Lung (tissue), 12 donors: ENCODE measurements around the gene CR1. TPM values are rescaled to one million over a fixed set of nuclear protein-coding genes. Genes with fewer than 3 reads are reported as not detected.
"Not testable (repeated sequence)": the region's sequence is repeated elsewhere in the genome, so short reads cannot be mapped to it uniquely, and the experiment has no call there.

Source experiments
- ATAC-seq: fragments of 200-7000 bp; cut with Tn5 transposase; one replicate; pipeline ENCODE4 v1.9.1; 2020; ENCODE audit warnings: moderate number of reproducible peaks; ENCODE audit not compliant: insufficient read depth, low FRiP score
- DNase-seq, 3 donors: peaks; one replicate each; pipeline ENCODE4 v3.0.0-alpha.2; 2013 to 2017
- H3K27ac ChIP-seq, 2 donors: one replicate each; pipeline ENCODE4 v1.5.1; 2013; ENCODE audit warnings: mild to moderate bottlenecking in 2 of 2, moderate library complexity in 2 of 2, control low read depth in 1 of 2, inconsistent platforms in 1 of 2, low read depth in 1 of 2, low read length in 1 of 2
- H3K27me3 ChIP-seq, 3 donors: one replicate each; pipeline ENCODE4 v1.5.1; 2013; ENCODE audit warnings: low read length in 2 of 3; ENCODE audit not compliant: control insufficient read depth in 3 of 3, insufficient read depth in 3 of 3
- H3K36me3 ChIP-seq, 4 donors: one replicate each; pipeline ENCODE4 v1.5.1; 2013; ENCODE audit warnings: low read length in 4 of 4, mild to moderate bottlenecking in 1 of 4, moderate library complexity in 1 of 4; ENCODE audit not compliant: control insufficient read depth in 4 of 4, insufficient read depth in 4 of 4
- H3K4me1 ChIP-seq, 5 donors: one replicate each; pipeline ENCODE4 v1.5.1; 2013; ENCODE audit warnings: low read length in 5 of 5, mild to moderate bottlenecking in 2 of 5, moderate library complexity in 1 of 5; ENCODE audit not compliant: control insufficient read depth in 5 of 5, insufficient read depth in 5 of 5
- H3K4me3 ChIP-seq: one replicate; pipeline ENCODE4 v1.5.1; 2013; ENCODE audit warnings: mild to moderate bottlenecking, control low read depth, moderate library complexity
- H3K9ac ChIP-seq, 2 donors: one replicate each; pipeline ENCODE4 v1.5.1; 2013; ENCODE audit warnings: low read length in 2 of 2, control low read depth in 1 of 2; ENCODE audit not compliant: insufficient read depth in 1 of 2
- H3K9me3 ChIP-seq, 4 donors: one replicate each; pipeline ENCODE4 v1.5.1; 2013; ENCODE audit warnings: low read length in 3 of 4, mild to moderate bottlenecking in 1 of 4, moderate library complexity in 1 of 4; ENCODE audit not compliant: control insufficient read depth in 4 of 4, insufficient read depth in 3 of 4
- CTCF ChIP-seq: IDR thresholded peaks from 2 replicates; pipeline ENCODE4 v1.5.1; 2012; ENCODE audit warnings: mild to moderate bottlenecking; ENCODE audit errors: control extremely low read depth, extremely low read depth
- WGBS, 2 donors: extraction: QIAGEN DNeasy Blood & Tissue Kit; methylation state at CpG; one replicate each; pipeline ENCODE4 v1.1.7; 2013; 5-methylcytosine and 5-hydroxymethylcytosine counted together
- polyA plus RNA-seq, 2 donors: library from polyadenylated mRNA; stranded (reverse); fragments of 200-250 nt; gene quantifications; one replicate each; pipeline ENCODE4 v1.2.1, GENCODE V29; 2013
- total RNA-seq, 2 donors: library from RNA; depleted of rRNA in 1 of 2; stranded (reverse); fragments of >200 nt in 1 of 2; gene quantifications; one replicate each; pipeline ENCODE4 v1.2.1, GENCODE V29; 2014 to 2021
- donor health status: control.
- donor health status: control.
- donor health status: Bipolar disorder and iron deficiency.
- donor health status: healthy.
- donor health status: DM: yes; HTN: yes; CAD: no.

CR1 gene
- total and polyA plus RNA-seq, 4 donors, result 0.57 to 26.6 (median 16.6) TPM

- no peak for DNase-seq
- no peak for TF ChIP-seq CTCF
- Histone ChIP-seq H3K27me3 (no peaks in the 10 kb centered on the region), H3K27ac (no peak overlapping the region), H3K36me3 (no peaks in the 10 kb centered on the region), H3K4me1 (no peaks in the 10 kb centered on the region), H3K9me3 (no peaks in the 10 kb centered on the region), H3K4me3 (no peak overlapping the region), H3K9ac (no peak overlapping the region)
- ATAC-seq, result no peak
- 70 to 87% methylated on average over 4 of the region's 4 CpGs for WGBS, 2 donors
Observed at GRCh38 chr1:207518608-207519236, 22.8 kb downstream of the CR1 start.

GRCh38 chr1:207519505-207520399, 23.8 kb downstream of the CR1 start:
- 83 to 85% methylated on average over 23 of the region's 23 CpGs for WGBS, 2 donors
- H3K4me1 ChIP-seq, result no peaks in the 10 kb centered on the region
- ATAC-seq, result no peak
- no peak overlapping the region for H3K4me3 ChIP-seq
- DNase-seq, result no peak
- TF ChIP-seq CTCF, result no peak
- no peaks in the 10 kb centered on the region for H3K27me3 ChIP-seq
- H3K9me3 ChIP-seq, result no peaks in the 10 kb centered on the region
- H3K36me3 ChIP-seq, result no peaks in the 10 kb centered on the region
- H3K9ac ChIP-seq, result no peak overlapping the region
- H3K27ac ChIP-seq, result no peak overlapping the region

- not testable (repeated sequence) for H3K4me3 ChIP-seq, H3K9me3 ChIP-seq, H3K9ac ChIP-seq, H3K4me1 ChIP-seq, DNase-seq, ATAC-seq, H3K27me3 ChIP-seq, H3K36me3 ChIP-seq, H3K27ac ChIP-seq
- WGBS, 2 donors, result 92 to 97% methylated on average over 10 of the region's 10 CpGs
Observed at GRCh38 chr1:207520400-207521345, 24.7 kb downstream of the CR1 start.

DNA sequence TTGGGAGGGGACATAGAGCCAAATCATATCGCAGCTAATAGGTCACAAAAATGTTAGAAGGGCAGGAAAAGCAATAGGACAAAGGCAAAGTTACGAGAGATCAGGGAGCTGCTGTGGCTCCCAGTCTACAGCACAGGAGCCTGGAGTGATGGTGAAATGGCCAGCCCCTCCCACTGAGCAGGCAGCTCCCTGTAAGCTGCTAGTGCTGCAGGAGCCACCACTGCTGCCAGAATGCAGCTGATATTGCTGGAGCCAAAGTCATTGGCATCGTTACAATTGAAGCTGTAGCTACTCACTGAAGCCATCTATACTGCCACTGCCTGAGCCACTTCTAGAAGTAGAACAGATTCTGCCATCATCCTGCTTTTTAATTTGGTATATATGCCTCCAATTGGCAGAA, 29.3 kb downstream of the CR1 start:
- ATAC-seq, result not testable (repeated sequence)

GRCh38 chr1:207528401-207528800, 32.4 kb downstream of the CR1 start:
- H3K36me3 ChIP-seq, ATAC-seq, H3K27me3 ChIP-seq, DNase-seq, H3K4me3 ChIP-seq, H3K4me1 ChIP-seq, H3K9me3 ChIP-seq, H3K27ac ChIP-seq, H3K9ac ChIP-seq: not testable (repeated sequence)
- WGBS, 2 donors, result no CpG with 5 or more reads among the region's 1 CpG

More for the DNA sequence above, 29.3 kb downstream of the CR1 start:
- DNase-seq, H3K4me1 ChIP-seq, H3K9ac ChIP-seq, H3K27ac ChIP-seq, H3K9me3 ChIP-seq, H3K36me3 ChIP-seq, H3K4me3 ChIP-seq, H3K27me3 ChIP-seq: not testable (repeated sequence)
- WGBS, 2 donors, result 76 to 93% methylated on average over 2 to 3 of the region's 3 CpGs

- H3K4me1 ChIP-seq, DNase-seq: not testable (repeated sequence)
Observed at GRCh38 chr1:207536263-207536662, 40.3 kb downstream of the CR1 start.

More at GRCh38 chr1:207536263-207536662, 40.3 kb downstream of the CR1 start:
- H3K36me3 ChIP-seq, H3K27ac ChIP-seq, H3K27me3 ChIP-seq, H3K4me3 ChIP-seq, H3K9ac ChIP-seq, H3K9me3 ChIP-seq, ATAC-seq: not testable (repeated sequence)
- WGBS, 2 donors, result no CpG with 5 or more reads among the region's 5 CpGs
